Adrenal gland (tissue), 12 donors: ENCODE measurements around the gene RAB27B. TPM values are rescaled to one million over a fixed set of nuclear protein-coding genes. Genes with fewer than 3 reads are reported as not detected.

Source experiments
- DNase-seq, 7 donors: peaks; one replicate each; pipeline ENCODE4 v3.0.0-alpha.2; 2019 to 2020
- H3K27ac ChIP-seq, 5 donors: fragments of 200-600 bp; sonication (generic) in 4 of 5; 1 replicate in 3 of 5; 2 replicates in 2 of 5; pipeline versions ENCODE4 v1.5.1 to v1.8.0; 2016 to 2020; ENCODE audit warnings: mild to moderate bottlenecking in 1 of 5
- H3K27me3 ChIP-seq: fragments of 200-600 bp; 2 replicates; pipeline ENCODE4 v1.8.0; 2021
- H3K36me3 ChIP-seq, 2 donors: fragments of 200-600 bp; replicated peaks in 1 of 2; 1 replicate in 1 of 2; 2 replicates in 1 of 2; pipeline versions ENCODE4 v1.5.1 to v1.8.0; 2018 to 2022
- H3K4me1 ChIP-seq, 2 donors: fragments of 200-600 bp; replicated peaks in 1 of 2; 1 replicate in 1 of 2; 2 replicates in 1 of 2; pipeline versions ENCODE4 v1.5.1 to v1.8.0; 2018 to 2021
- H3K4me3 ChIP-seq, 4 donors: fragments of 200-600 bp; sonication (generic) in 3 of 4; one replicate each; pipeline ENCODE4 v1.5.1; 2016 to 2018
- H3K9me3 ChIP-seq, 3 donors: fragments of 200-600 bp; sonication (generic) in 1 of 3; replicated peaks in 1 of 3; 1 replicate in 2 of 3; 2 replicates in 1 of 3; pipeline versions ENCODE4 v1.5.1 to v1.8.0; 2016 to 2021
- CTCF ChIP-seq, 6 experiments: fragments of 450-650 bp in 4 of 6; fragments of 200-600 bp in 2 of 6; sonication (generic) in 1 of 6; IDR thresholded peaks; 1 replicate in 5 of 6; 2 replicates in 1 of 6; pipeline versions ENCODE4 v1.5.1 to v1.8.0; 2016 to 2021; ENCODE audit warnings: antibody characterized with exemption in 6 of 6, mild to moderate bottlenecking in 2 of 6, moderate library complexity in 1 of 6
- POLR2A ChIP-seq, 2 donors: fragments of 450-650 bp; IDR thresholded peaks; one replicate each; pipeline ENCODE4 v1.6.1; 2017; ENCODE audit warnings: antibody characterized with exemption in 2 of 2, mild to moderate bottlenecking in 2 of 2, moderate library complexity in 1 of 2
- WGBS, 4 donors: extraction: QIAGEN DNeasy Blood & Tissue Kit in 2 of 4; methylation state at CpG; one replicate each; pipeline versions ENCODE4 v1.1.5 to v1.1.7; 2013 to 2017; 5-methylcytosine and 5-hydroxymethylcytosine counted together
- intact Hi-C, 2 donors: fragments of 100-400 bp; cut with DNase I; formaldehyde crosslinking; loops; one replicate each; pipeline versions ENCODE4 v1.14.1 to v1.15.0; 2022 to 2023
- polyA plus RNA-seq, 3 donors: library from polyadenylated mRNA; stranded (reverse); fragments of 200-250 nt in 2 of 3; fragments of 350-450 nt in 1 of 3; fragmentation: Illumina TruSeq in 1 of 3; extraction: RNeasy Lipid Tissue Mini Kit (QIAGEN cat#74804) in 1 of 3; gene quantifications; one replicate each; pipeline ENCODE4 v1.2.3, GENCODE V29; 2013 to 2014
- total RNA-seq, 9 donors: library from RNA; depleted of rRNA in 4 of 9; stranded (reverse); fragments of >200 nt in 4 of 9; fragments of 120-200 nt in 1 of 9; fragmentation: NEBNext Ultra II Directional in 1 of 9; extraction: Animal tissue kit (Norgen Biotek cat#: 25700) in 1 of 9; gene quantifications; one replicate each; pipeline versions ENCODE4 v1.1.0 to v1.2.4, GENCODE V29; 2013 to 2023
- donor health status: healthy with polysubstance abuse.
- donor health status: Bipolar disorder and iron deficiency.
- donor health status: DM: yes; HTN: yes; CAD: no.
- donor health status: DM: no; HTN: no; CAD: no.
- donor health status: DM: no; HTN: no; CAD: no.
- donor health status: DM: yes; HTN: yes; CAD: no.

The RAB27B gene
- total and polyA plus RNA-seq, 12 donors, result 0.04 to 3.9 (median 1.1) TPM; not detected in 3

GRCh38 chr18:54905629-54906028, 77.4 kb downstream of the RAB27B start:
- Histone ChIP-seq H3K4me3 (no peak overlapping the region), H3K36me3 (no peaks in the 10 kb centered on the region), H3K4me1 (no peaks in the 10 kb centered on the region), H3K27me3 (no peaks in the 10 kb centered on the region), H3K27ac (no peak overlapping the region), H3K9me3 (no peaks in the 10 kb centered on the region)
- TF ChIP-seq CTCF (IDR thresholded peaks at IDR 0.05) (no peak), POLR2A (IDR thresholded peaks at IDR 0.05) (no peak)
- 91 to 98% (median 94%) methylated on average over 4 to 5 of the region's 5 CpGs for WGBS, 4 donors
- intact Hi-C loops, result no loop called here
- DNase-seq, result no peak

DNA sequence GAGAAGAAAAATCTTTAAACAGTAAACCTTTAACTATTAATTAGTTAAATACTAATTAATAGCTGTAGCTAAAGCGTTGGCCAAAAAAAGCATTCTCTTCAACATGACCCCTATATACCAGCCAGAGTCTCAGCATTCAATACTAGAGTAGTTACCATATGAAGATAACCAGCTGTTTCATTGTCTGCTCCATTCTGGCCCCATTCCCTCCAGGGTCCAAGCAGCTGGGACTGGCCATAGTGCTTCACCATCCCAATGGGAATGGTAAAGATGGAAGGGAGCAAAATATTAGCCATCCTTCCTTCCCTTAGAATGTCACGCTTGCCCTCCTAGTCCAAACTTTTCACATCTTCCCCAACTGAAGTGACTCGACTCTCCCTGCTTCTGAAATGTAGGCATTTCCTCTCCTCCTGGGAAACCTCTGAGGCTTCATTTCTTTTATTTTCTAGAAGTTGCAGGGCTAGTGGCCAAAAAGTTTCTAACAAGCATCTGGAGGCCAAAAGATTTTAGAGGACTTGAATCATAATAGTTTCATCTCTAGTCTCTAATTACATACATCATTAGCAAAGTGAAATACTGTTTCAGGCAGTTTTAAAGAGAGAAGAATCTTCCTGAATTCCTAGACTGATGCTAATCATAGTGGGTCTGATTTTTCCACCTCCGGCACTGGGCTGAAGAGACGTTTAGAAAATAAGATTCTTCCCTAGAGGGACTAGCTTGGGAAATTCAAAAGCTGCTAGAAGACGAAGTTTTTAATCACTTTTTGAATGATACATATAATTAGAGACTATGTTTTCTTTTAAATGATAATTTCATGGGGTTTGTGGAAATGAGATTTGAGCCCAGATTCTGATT, 78.3 kb downstream of the RAB27B start:
- H3K4me1 ChIP-seq, result no peaks in the 10 kb centered on the region
- no peaks in the 10 kb centered on the region for H3K27me3 ChIP-seq
- TF ChIP-seq POLR2A (IDR thresholded peaks at IDR 0.05) (no peak), CTCF (IDR thresholded peaks at IDR 0.05) (no peak)
- DNase-seq, result no peak
- no peak overlapping the region for H3K4me3 ChIP-seq
- intact Hi-C loops, result no loop called here
- H3K36me3 ChIP-seq, result no peaks in the 10 kb centered on the region
- H3K9me3 ChIP-seq, result no peaks in the 10 kb centered on the region
- H3K27ac ChIP-seq, result no peak overlapping the region
- WGBS, 4 donors, result 60 to 75% (median 66%) methylated on average over 5 to 6 of the region's 6 CpGs

DNA sequence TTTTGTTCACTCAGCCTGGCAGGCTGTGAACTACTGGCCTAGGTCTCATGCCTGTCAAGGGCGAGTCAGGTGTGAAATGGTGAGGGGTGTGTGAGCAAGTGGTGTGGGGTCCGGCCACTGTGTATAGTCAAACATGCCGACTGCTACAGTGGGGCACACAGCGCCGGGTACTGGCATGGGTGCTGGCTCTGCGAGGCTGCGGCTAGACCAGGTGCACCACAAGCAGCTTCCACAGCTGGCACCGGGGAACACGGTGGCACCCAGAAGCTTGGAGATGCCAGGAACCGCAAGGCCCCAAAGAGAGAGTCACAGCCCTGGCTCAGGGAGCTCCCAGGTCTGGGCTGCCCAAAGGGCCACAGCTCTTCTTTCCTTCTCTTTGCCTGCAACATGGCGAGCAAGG, 81.3 kb downstream of the RAB27B start:
- TF ChIP-seq CTCF (IDR thresholded peaks at IDR 0.05) (no peak), POLR2A (IDR thresholded peaks at IDR 0.05) (no peak)
- intact Hi-C loops, result no loop called here
- 78 to 92% (median 82%) methylated on average over 4 to 11 of the region's 11 CpGs for WGBS, 4 donors
- no peak overlapping the region for H3K27ac ChIP-seq
- H3K36me3 ChIP-seq, result no peaks in the 10 kb centered on the region
- DNase-seq, result no peak
- no peaks in the 10 kb centered on the region for H3K27me3 ChIP-seq
- H3K4me1 ChIP-seq, result no peaks in the 10 kb centered on the region
- H3K9me3 ChIP-seq, result no peaks in the 10 kb centered on the region
- no peak overlapping the region for H3K4me3 ChIP-seq

DNA sequence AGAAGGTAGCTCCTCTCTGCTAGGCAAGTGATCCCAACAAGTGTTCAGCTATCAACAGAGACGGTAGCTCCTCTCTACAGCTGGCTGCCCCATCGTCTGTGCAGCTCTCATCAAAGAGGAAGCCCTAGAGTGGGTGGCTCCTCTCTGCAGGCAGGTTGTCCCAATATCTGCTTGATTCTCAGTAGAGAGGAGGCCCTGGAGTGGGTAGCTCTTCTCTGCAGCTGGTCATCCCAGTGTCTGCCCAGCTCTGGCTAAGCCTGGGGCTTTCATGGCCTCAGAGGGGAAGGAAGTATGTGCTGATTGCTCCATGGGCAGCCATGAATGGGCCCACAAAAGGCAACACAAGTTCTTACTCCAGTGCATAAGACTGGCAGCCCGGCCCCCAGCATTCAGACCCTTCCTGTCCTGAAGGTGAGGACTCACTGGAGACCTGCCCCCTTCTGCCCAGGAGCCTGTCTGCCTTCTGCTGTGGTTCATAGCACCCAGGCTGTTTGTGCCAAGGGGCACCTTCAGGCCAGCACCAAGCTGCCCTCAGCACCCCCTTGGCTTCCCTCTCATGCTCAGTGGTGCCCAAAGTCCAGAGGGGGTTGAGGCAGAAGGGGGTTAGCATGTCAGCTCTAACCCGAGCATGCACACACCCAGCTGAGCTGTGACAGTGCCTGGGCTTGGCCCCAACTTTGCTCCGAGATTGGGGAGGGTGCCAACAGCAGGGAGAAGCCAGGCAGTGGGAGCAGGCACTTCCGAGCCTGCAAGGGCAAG, 82.1 kb downstream of the RAB27B start:
- Histone ChIP-seq H3K4me1 (no peaks in the 10 kb centered on the region), H3K4me3 (no peak overlapping the region), H3K27me3 (no peaks in the 10 kb centered on the region), H3K9me3 (no peaks in the 10 kb centered on the region), H3K27ac (no peak overlapping the region), H3K36me3 (no peaks in the 10 kb centered on the region)
- intact Hi-C loops, result no loop called here
- DNase-seq, result no peak
- no peak for TF ChIP-seq POLR2A (IDR thresholded peaks at IDR 0.05)
- TF ChIP-seq CTCF (IDR thresholded peaks at IDR 0.05), result no peak
- WGBS, 4 donors, result 75 to 86% (median 83%) methylated on average over 4 to 6 of the region's 6 CpGs
